HEK293T (cell line): Measurements from ENCODE around the gene XPO1.
"Not testable (repeated sequence)": the region's sequence is repeated elsewhere in the genome, so short reads cannot be mapped to it uniquely, and the experiment has no call there.

Experiments used
- CTCF ChIA-PET: fragments of 350-600 bp; formaldehyde crosslinking; extraction: SDS; loops from one replicate; lab custom pipeline; 2021; ENCODE audit warnings: antibody characterized with exemption, inconsistent platforms; lab: Yijun Ruan, JAX
- POLR2A ChIA-PET: fragments of 350-600 bp; formaldehyde crosslinking; extraction: SDS; loops from one replicate; lab custom pipeline; 2020; ENCODE audit warnings: antibody characterized with exemption, inconsistent platforms; lab: Yijun Ruan, JAX
- DNase-seq: peaks from one replicate; pipeline ENCODE4 v3.0.0; 2012; ENCODE audit warnings: mixed read lengths; ENCODE audit errors: extremely low spot score
- ARNT ChIP-seq: fragments of 450-650 bp; IDR thresholded peaks from 2 replicates; pipeline ENCODE4 v1.6.1; 2017; ENCODE audit warnings: mild to moderate bottlenecking
- BHLHE40 ChIP-seq: fragments of 450-650 bp; IDR thresholded peaks from 2 replicates; pipeline ENCODE4 v1.6.1; 2016; ENCODE audit warnings: mild to moderate bottlenecking, moderate library complexity, borderline replicate concordance
- CTBP1 ChIP-seq: fragments of 450-650 bp; IDR thresholded peaks from 2 replicates; pipeline ENCODE4 v1.6.1; 2016; ENCODE audit warnings: borderline replicate concordance
- ELF4 ChIP-seq: fragments of 450-650 bp; IDR thresholded peaks from 2 replicates; pipeline ENCODE4 v1.6.1; 2017; ENCODE audit warnings: antibody characterized with exemption
- FOXA1 ChIP-seq: fragments of 450-650 bp; IDR thresholded peaks from 2 replicates; pipeline ENCODE4 v1.6.1; 2016; ENCODE audit warnings: mild to moderate bottlenecking
- FOXK2 ChIP-seq: fragments of 450-650 bp; IDR thresholded peaks from 2 replicates; pipeline ENCODE4 v1.6.1; 2016; ENCODE audit warnings: mild to moderate bottlenecking
- FOXM1 ChIP-seq: fragments of 450-650 bp; IDR thresholded peaks from 2 replicates; pipeline ENCODE4 v1.6.1; 2017; ENCODE audit warnings: mild to moderate bottlenecking, borderline replicate concordance
- HDGF ChIP-seq: fragments of 450-650 bp; IDR thresholded peaks from 2 replicates; pipeline ENCODE4 v1.6.1; 2017; ENCODE audit warnings: antibody characterized with exemption, borderline replicate concordance
- L3MBTL2 ChIP-seq: fragments of 450-650 bp; conservative IDR thresholded peaks from 2 replicates; pipeline ENCODE4 v1.6.1; 2016; ENCODE audit warnings: mild to moderate bottlenecking
- LEF1 ChIP-seq: fragments of 450-650 bp; IDR thresholded peaks from 2 replicates; pipeline ENCODE4 v1.6.1; 2017; ENCODE audit warnings: mild to moderate bottlenecking, borderline replicate concordance
- NFRKB ChIP-seq: fragments of 450-650 bp; IDR thresholded peaks from 2 replicates; pipeline ENCODE4 v1.6.1; 2016; ENCODE audit warnings: mild to moderate bottlenecking, moderate library complexity
- SP1 ChIP-seq: fragments of 450-650 bp; IDR thresholded peaks from 2 replicates; pipeline ENCODE4 v1.6.1; 2017
- SUZ12 ChIP-seq: fragments of 450-650 bp; IDR thresholded peaks from 2 replicates; pipeline ENCODE4 v1.6.1; 2016; ENCODE audit warnings: mild to moderate bottlenecking
- TARDBP ChIP-seq: fragments of 450-650 bp; IDR thresholded peaks from 2 replicates; pipeline ENCODE4 v1.6.1; 2016
- ZNF384 ChIP-seq: fragments of 450-650 bp; IDR thresholded peaks from 2 replicates; pipeline ENCODE4 v1.6.1; 2016
- TF ChIP-seq, protein P1 (sequence below): fragments of 450-650 bp; IDR thresholded peaks from 2 replicates; pipeline ENCODE4 v1.6.1; 2016

XPO1 gene

GRCh38 chr2:61460163-61460562 lies 78.0 kb downstream of the XPO1 start:
- CTCF ChIA-PET, result interaction anchor here (0.6 kb wide), 1 partner anchor 17 kb away, joined by 3 read pairs; no protein-coding TSS in a partner anchor
- DNase-seq, result no peak
- TF ChIP-seq LEF1 (no peak), TARDBP (no peak), FOXA1 (no peak), ARNT (no peak), FOXK2 (no peak), NFRKB (no peak), SUZ12 (no peak), FOXM1 (no peak), HDGF (no peak), ZNF384 (no peak), SP1 (no peak), L3MBTL2 (no peak), BHLHE40 (no peak), CTBP1 (no peak), ELF4 (no peak)
- TF ChIP-seq, protein P1, sequence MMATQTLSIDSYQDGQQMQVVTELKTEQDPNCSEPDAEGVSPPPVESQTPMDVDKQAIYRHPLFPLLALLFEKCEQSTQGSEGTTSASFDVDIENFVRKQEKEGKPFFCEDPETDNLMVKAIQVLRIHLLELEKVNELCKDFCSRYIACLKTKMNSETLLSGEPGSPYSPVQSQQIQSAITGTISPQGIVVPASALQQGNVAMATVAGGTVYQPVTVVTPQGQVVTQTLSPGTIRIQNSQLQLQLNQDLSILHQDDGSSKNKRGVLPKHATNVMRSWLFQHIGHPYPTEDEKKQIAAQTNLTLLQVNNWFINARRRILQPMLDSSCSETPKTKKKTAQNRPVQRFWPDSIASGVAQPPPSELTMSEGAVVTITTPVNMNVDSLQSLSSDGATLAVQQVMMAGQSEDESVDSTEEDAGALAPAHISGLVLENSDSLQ, result no peak
- POLR2A ChIA-PET, result no interaction called here

DNA sequence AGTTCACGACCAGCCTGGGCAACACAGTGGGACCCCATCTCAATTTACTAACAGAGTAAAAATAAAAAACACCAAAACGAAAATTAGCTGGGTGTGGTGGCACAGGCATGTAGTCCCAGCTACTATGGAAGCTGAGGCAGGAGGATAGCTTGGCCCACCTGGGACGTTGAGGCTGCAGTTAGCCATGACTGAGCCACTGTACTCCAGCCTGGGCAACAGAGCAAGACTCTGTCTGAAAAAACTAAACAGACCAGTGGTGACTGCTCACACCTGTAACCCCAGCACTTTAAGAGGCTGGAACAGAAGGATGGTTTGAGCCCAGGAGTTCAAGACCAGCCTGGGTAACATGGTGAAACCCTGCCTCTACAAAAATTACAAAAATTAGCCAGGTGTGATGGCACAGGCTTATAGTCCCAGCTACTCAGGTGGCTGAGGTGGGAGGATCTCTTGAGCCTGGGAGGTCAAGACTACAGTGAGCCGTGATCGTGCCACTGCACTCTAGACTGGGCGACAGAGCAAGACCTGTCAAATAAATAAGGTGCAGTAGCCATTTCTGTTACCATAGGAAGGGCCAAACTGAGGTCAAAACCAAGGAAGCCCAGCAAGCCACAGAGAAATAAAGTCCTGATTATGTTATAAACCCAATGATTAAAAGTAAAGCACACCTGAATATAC lies 81.3 kb downstream of the XPO1 start:
- CTCF ChIA-PET, result interaction anchor here (1.2 kb wide), 1 partner anchor 22 kb away, joined by 3 read pairs; no protein-coding TSS in a partner anchor
- POLR2A ChIA-PET, result no interaction called here

DNA sequence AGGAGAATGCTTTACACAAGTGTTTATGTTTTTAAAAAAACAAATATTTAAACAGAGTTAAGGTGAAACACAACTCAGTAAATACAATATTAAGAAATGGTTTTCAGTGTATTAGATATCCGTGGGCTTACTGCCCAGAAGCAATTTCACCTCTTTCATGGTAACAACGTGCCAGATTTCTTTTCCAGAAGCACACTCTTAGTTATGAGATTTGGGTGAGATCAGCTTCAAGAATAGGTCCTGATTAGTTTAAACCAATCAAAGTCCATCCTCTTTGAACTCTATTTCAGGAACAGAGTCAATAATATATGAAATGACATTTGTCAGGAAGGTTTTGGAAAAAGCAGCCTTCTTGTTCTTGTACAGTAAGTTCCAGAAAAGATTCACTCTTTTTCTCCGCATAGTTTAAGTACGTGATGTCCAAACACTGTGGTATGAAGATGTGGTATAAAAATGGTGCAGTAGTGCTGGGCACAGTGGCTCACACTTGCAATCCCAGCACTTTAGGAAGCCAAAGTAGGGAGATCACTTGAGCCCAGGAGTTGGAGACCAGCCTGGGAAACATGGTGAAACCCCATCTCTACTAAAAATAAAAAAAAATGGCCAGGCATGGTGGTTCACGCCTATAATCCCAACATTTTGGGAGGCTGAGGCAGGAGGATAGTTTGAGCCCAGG lies 81.9 kb downstream of the XPO1 start:
- ChIA-PET POLR2A (interaction anchor here (0.6 kb wide), 1 partner anchor 924 kb away, joined by 3 read pairs; no protein-coding TSS in a partner anchor), CTCF (no interaction called here)
- TF ChIP-seq HDGF, result no peak
- TF ChIP-seq FOXM1, result no peak
- no peak for TF ChIP-seq CTBP1
- TF ChIP-seq NFRKB, result no peak
- TF ChIP-seq ELF4, result no peak
- DNase-seq, result no peak

More for the DNA sequence above, 81.3 kb downstream of the XPO1 start:
- no peak for DNase-seq
- TF ChIP-seq SP1 (no peak), TARDBP (no peak), BHLHE40 (no peak), LEF1 (no peak), ARNT (no peak), FOXM1 (no peak), CTBP1 (no peak), HDGF (no peak)
- TF ChIP-seq, protein P1, result no peak

GRCh38 chr2:61454972-61455371 lies 83.2 kb downstream of the XPO1 start:
- POLR2A ChIA-PET, DNase-seq: not testable (repeated sequence)
- CTCF ChIA-PET, result interaction anchor here (0.6 kb wide), 1 partner anchor 129 kb away, joined by 3 read pairs; no protein-coding TSS in a partner anchor

GRCh38 chr2:61454383-61454782 lies 83.8 kb downstream of the XPO1 start:
- DNase-seq, result no peak
- ChIA-PET CTCF (no interaction called here), POLR2A (no interaction called here)
- TF ChIP-seq ZNF384 (no peak), ELF4 (no peak), FOXA1 (no peak), L3MBTL2 (no peak), NFRKB (no peak)

GRCh38 chr2:61452392-61452791 lies 85.8 kb downstream of the XPO1 start:
- POLR2A ChIA-PET, result no interaction called here
- DNase-seq, result no peak
- no peak for TF ChIP-seq FOXK2
- TF ChIP-seq NFRKB, result no peak
- TF ChIP-seq LEF1, result no peak
- no peak for TF ChIP-seq ELF4
- TF ChIP-seq, protein P1, result no peak
- no peak for TF ChIP-seq FOXM1
- TF ChIP-seq SP1, result no peak
- no peak for TF ChIP-seq ARNT
- no peak for TF ChIP-seq L3MBTL2
- TF ChIP-seq CTBP1, result no peak
- TF ChIP-seq SUZ12, result no peak
- TF ChIP-seq TARDBP, result no peak
- TF ChIP-seq ZNF384, result no peak
- no peak for TF ChIP-seq HDGF
- TF ChIP-seq FOXA1, result no peak
- no peak for TF ChIP-seq BHLHE40
- CTCF ChIA-PET, result no interaction called here

- POLR2A ChIA-PET, result no interaction called here
- CTCF ChIA-PET, result no interaction called here
- TF ChIP-seq L3MBTL2, result no peak
- no peak for TF ChIP-seq FOXK2
- TF ChIP-seq, protein P1, result no peak
- no peak for TF ChIP-seq FOXA1
- TF ChIP-seq HDGF, result no peak
- TF ChIP-seq ZNF384, result no peak
- TF ChIP-seq SUZ12, result no peak
- no peak for TF ChIP-seq ELF4
- TF ChIP-seq TARDBP, result no peak
- no peak for DNase-seq
Observed at GRCh38 chr2:61451178-61451577, 87.0 kb downstream of the XPO1 start.
